Parathyroid adenoma (tissue), 2 donors: ENCODE results near the gene SDK2.
A peak's percentile ranks its signal among the peaks of the same experiment; 100 is the strongest.

ENCODE experiments used
- H2AFZ ChIP-seq: fragments of 300-600 bp; sonication (generic); one replicate; pipeline ENCODE4 v1.7.0; 2017; ENCODE audit warnings: antibody characterized with exemption, mild to moderate bottlenecking
- H3K27ac ChIP-seq: fragments of 300-600 bp; sonication (generic); one replicate; pipeline ENCODE4 v1.7.0; 2017
- H3K27me3 ChIP-seq: fragments of 300-600 bp; sonication (generic); one replicate; pipeline ENCODE4 v1.7.0; 2017; ENCODE audit warnings: low read length; ENCODE audit not compliant: control insufficient read depth, insufficient read depth
- H3K36me3 ChIP-seq: fragments of 300-600 bp; sonication (generic); one replicate; pipeline ENCODE4 v1.7.0; 2017; ENCODE audit warnings: low read length; ENCODE audit not compliant: control insufficient read depth, insufficient read depth
- H3K4me1 ChIP-seq: fragments of 300-600 bp; sonication (generic); one replicate; pipeline ENCODE4 v1.7.0; 2017; ENCODE audit warnings: control low read depth
- H3K4me2 ChIP-seq: fragments of 300-600 bp; sonication (generic); one replicate; pipeline ENCODE4 v1.7.0; 2017; ENCODE audit warnings: low read length
- H3K4me3 ChIP-seq: fragments of 300-600 bp; sonication (generic); one replicate; pipeline ENCODE4 v1.7.0; 2017; ENCODE audit warnings: low read depth, low read length
- H3K79me2 ChIP-seq: fragments of 300-600 bp; sonication (generic); one replicate; pipeline ENCODE4 v1.7.0; 2017; ENCODE audit warnings: control low read depth
- H3K9ac ChIP-seq: fragments of 300-600 bp; sonication (generic); one replicate; pipeline ENCODE4 v1.7.0; 2017; ENCODE audit warnings: mild to moderate bottlenecking
- H3K9me3 ChIP-seq: fragments of 300-600 bp; sonication (generic); one replicate; pipeline ENCODE4 v1.7.0; 2017; ENCODE audit warnings: low read length; ENCODE audit not compliant: control insufficient read depth
- CTCF ChIP-seq: fragments of 300-600 bp; sonication (generic); IDR thresholded peaks from one replicate; pipeline ENCODE4 v1.7.0; 2017; ENCODE audit warnings: antibody characterized with exemption, mild to moderate bottlenecking
- donor health status: primary hyperparathyroidism.

The SDK2 gene

GRCh38 chr17:73429440-73430164 lies 214.6 kb downstream of the SDK2 start:
- Histone ChIP-seq H3K4me3 (no peak overlapping the region), H3K79me2 (no peaks in the 10 kb centered on the region), H2AFZ (peak overlapping the region; percentile 78), H3K9me3 (no peaks in the 10 kb centered on the region), H3K27ac (no peak overlapping the region), H3K9ac (no peak overlapping the region), H3K4me1 (no peaks in the 10 kb centered on the region), H3K27me3 (no peaks in the 10 kb centered on the region), H3K36me3 (no peaks in the 10 kb centered on the region), H3K4me2 (peak overlapping the region; percentile 50)
- peak; percentile 93 for TF ChIP-seq CTCF

GRCh38 chr17:73427198-73427597 lies 217.0 kb downstream of the SDK2 start:
- Histone ChIP-seq H3K4me3 (no peak overlapping the region), H3K27me3 (no peaks in the 10 kb centered on the region), H3K4me1 (no peaks in the 10 kb centered on the region), H3K36me3 (no peaks in the 10 kb centered on the region), H3K9ac (no peak overlapping the region), H2AFZ (no peak overlapping the region), H3K79me2 (no peaks in the 10 kb centered on the region), H3K27ac (no peak overlapping the region), H3K4me2 (no peak overlapping the region), H3K9me3 (no peaks in the 10 kb centered on the region)
- no peak for TF ChIP-seq CTCF

DNA sequence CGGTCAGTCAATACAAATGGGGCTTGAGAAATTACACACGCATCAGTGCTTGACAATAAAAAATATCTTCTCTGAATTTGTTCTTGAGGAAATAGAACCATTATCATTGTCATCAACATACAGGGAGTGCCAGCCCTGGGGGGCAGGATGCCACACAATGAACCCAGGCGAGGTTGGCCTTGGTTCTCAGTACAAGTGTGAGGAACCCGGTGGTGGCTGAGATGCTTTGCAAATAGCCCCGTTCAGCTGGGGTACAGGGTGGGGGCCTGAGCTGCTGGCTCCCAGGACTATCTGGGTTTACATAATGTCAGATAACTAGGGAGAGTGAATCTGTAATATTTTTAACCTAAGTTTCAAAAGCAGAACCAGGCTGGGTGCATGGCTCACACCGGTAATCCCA lies 219.7 kb downstream of the SDK2 start:
- Histone ChIP-seq H2AFZ (no peak overlapping the region), H3K27me3 (no peaks in the 10 kb centered on the region), H3K9ac (no peak overlapping the region), H3K4me2 (no peak overlapping the region), H3K9me3 (no peaks in the 10 kb centered on the region), H3K4me3 (no peak overlapping the region), H3K79me2 (no peaks in the 10 kb centered on the region), H3K36me3 (no peaks in the 10 kb centered on the region), H3K27ac (no peak overlapping the region), H3K4me1 (no peaks in the 10 kb centered on the region)
- no peak for TF ChIP-seq CTCF

DNA sequence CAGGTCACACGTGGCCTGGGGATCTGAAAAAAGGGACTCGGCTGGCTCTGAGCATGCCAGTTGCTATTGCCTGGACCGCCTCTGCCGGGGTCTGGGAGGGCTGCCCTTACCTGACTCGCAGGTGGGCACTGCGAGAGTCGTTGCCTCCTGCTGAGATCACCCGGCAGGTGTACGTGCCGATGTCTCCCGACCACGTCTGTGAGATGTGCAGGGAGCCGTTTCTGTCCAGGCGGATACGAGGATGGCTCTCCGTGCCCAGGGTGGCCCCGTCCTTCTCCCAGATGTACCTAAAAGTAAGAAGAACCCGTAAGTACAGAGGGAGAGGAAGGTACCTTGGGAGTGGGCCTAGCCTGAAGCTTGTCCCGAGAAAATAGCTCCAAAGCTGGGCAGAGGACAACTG lies 220.4 kb downstream of the SDK2 start:
- no peak for TF ChIP-seq CTCF
- Histone ChIP-seq H3K9ac (no peak overlapping the region), H3K9me3 (no peaks in the 10 kb centered on the region), H3K4me1 (no peaks in the 10 kb centered on the region), H3K4me2 (no peak overlapping the region), H2AFZ (no peak overlapping the region), H3K36me3 (no peaks in the 10 kb centered on the region), H3K27ac (no peak overlapping the region), H3K79me2 (no peaks in the 10 kb centered on the region), H3K4me3 (no peak overlapping the region), H3K27me3 (no peaks in the 10 kb centered on the region)

GRCh38 chr17:73423159-73423715 lies 221.0 kb downstream of the SDK2 start:
- TF ChIP-seq CTCF: no peak
- Histone ChIP-seq H3K9me3 (no peaks in the 10 kb centered on the region), H2AFZ (no peak overlapping the region), H3K9ac (no peak overlapping the region), H3K27me3 (no peaks in the 10 kb centered on the region), H3K4me3 (no peak overlapping the region), H3K4me1 (no peaks in the 10 kb centered on the region), H3K36me3 (no peaks in the 10 kb centered on the region), H3K79me2 (no peaks in the 10 kb centered on the region), H3K4me2 (no peak overlapping the region), H3K27ac (no peak overlapping the region)
